Endodermal cell (in vitro differentiated cells): ENCODE measurements around the gene VMP1. TPM values are rescaled to one million over a fixed set of nuclear protein-coding genes. Genes with fewer than 3 reads are reported as not detected.

Experiments
- DNase-seq: peaks from one replicate; pipeline ENCODE4 v3.0.0-alpha.2; 2017
- H3K27ac ChIP-seq: 2 replicates; pipeline ENCODE4 v1.5.1; 2013; ENCODE audit warnings: mild to moderate bottlenecking, low read depth, low read length, moderate library complexity
- H3K27me3 ChIP-seq: 2 replicates; pipeline ENCODE4 v1.6.1; 2013; ENCODE audit warnings: mild to moderate bottlenecking, low read length, moderate library complexity; ENCODE audit not compliant: insufficient read depth, control insufficient read depth, poor library complexity, severe bottlenecking
- H3K36me3 ChIP-seq: 2 replicates; pipeline ENCODE4 v1.7.0; 2013; ENCODE audit warnings: mild to moderate bottlenecking, low read length, moderate library complexity; ENCODE audit not compliant: control insufficient read depth, insufficient read depth
- H3K4me1 ChIP-seq: one replicate; pipeline ENCODE4 v1.7.0; 2013; ENCODE audit warnings: low read length; ENCODE audit not compliant: control insufficient read depth, insufficient read depth
- H3K4me3 ChIP-seq: 2 replicates; pipeline ENCODE4 v1.5.1; 2013; ENCODE audit warnings: mild to moderate bottlenecking, low read length, moderate library complexity
- H3K9ac ChIP-seq: 2 replicates; pipeline ENCODE4 v1.6.1; 2013; ENCODE audit warnings: mild to moderate bottlenecking, low read length, moderate library complexity; ENCODE audit not compliant: poor library complexity, severe bottlenecking; ENCODE audit errors: extremely low read depth
- H3K9me3 ChIP-seq: 2 replicates; pipeline ENCODE4 v1.6.1; 2013; ENCODE audit warnings: mild to moderate bottlenecking, low read length, moderate library complexity; ENCODE audit not compliant: control insufficient read depth
- H3K27ac Mint-ChIP-seq: 2 replicates; pipeline ENCODE4 v1.8.0; 2020; ENCODE audit warnings: mixed read lengths
- H3K27me3 Mint-ChIP-seq: 2 replicates; pipeline ENCODE4 v1.8.0; 2021; ENCODE audit warnings: mild to moderate bottlenecking, mixed read lengths; ENCODE audit not compliant: insufficient read depth
- H3K36me3 Mint-ChIP-seq: 2 replicates; pipeline ENCODE4 v1.8.0; 2020; ENCODE audit warnings: low read depth, mixed read lengths
- H3K4me1 Mint-ChIP-seq: 2 replicates; pipeline ENCODE4 v1.8.0; 2020; ENCODE audit warnings: mixed read lengths
- H3K4me3 Mint-ChIP-seq: 2 replicates; pipeline ENCODE4 v1.8.0; 2020; ENCODE audit warnings: mild to moderate bottlenecking, moderate library complexity, mixed read lengths
- H3K9me3 Mint-ChIP-seq: 2 replicates; pipeline ENCODE4 v1.8.0; 2020; ENCODE audit warnings: mild to moderate bottlenecking, mixed read lengths
- CTCF ChIP-seq: fragments of 200-600 bp; sonication (generic); conservative IDR thresholded peaks from 2 replicates; pipeline ENCODE4 v1.5.0; 2021; ENCODE audit warnings: antibody characterized with exemption, mild to moderate bottlenecking
- WGBS, 2 experiments: methylation state at CpG; one replicate each; pipeline versions ENCODE4 v1.1.5 to v1.1.7; 2013; ENCODE audit warnings: missing lambda C conversion rate in 2 of 2, mixed read lengths in 1 of 2; ENCODE audit not compliant: insufficient coverage in 1 of 2, insufficient read length in 1 of 2; 5-methylcytosine and 5-hydroxymethylcytosine counted together
- total RNA-seq, 2 donors: library from RNA; stranded (reverse); fragmentation: NEBNext Ultra II Directional in 1 of 2; extraction: Animal tissue kit (Norgen Biotek cat#: 25700) in 1 of 2; gene quantifications; 2 replicates in 1 of 2; 3 replicates in 1 of 2; pipeline ENCODE4 v1.2.1, GENCODE V29; 2021

The VMP1 gene
- total RNA-seq, 2 donors from 2014 or later, result 67.9 to 69.9 TPM

- Histone ChIP-seq H3K4me1 (no peaks in the 10 kb centered on the region), H3K9me3 (peaks cover 4% of the 10 kb centered on the region), H3K9ac (no peak overlapping the region), H3K4me3 (no peak overlapping the region), H3K27ac (no peak overlapping the region), H3K36me3 (peaks cover 38% of the 10 kb centered on the region), H3K27me3 (no peaks in the 10 kb centered on the region)
- WGBS, 2 experiments, result 89 to 100% methylated on average over 1 of the region's 1 CpG
- H3K27ac Mint-ChIP-seq, result no peak overlapping the region
- no peaks in the 10 kb centered on the region for H3K9me3 Mint-ChIP-seq
- H3K4me1 Mint-ChIP-seq, result no peaks in the 10 kb centered on the region
- H3K27me3 Mint-ChIP-seq, result no peaks in the 10 kb centered on the region
- no peak overlapping the region for H3K4me3 Mint-ChIP-seq
- no peak for TF ChIP-seq CTCF
- H3K36me3 Mint-ChIP-seq, result peaks cover 41% of the 10 kb centered on the region
- no peak for DNase-seq
Observed at GRCh38 chr17:59776577-59776976, 69.1 kb downstream of the VMP1 start.

GRCh38 chr17:59777033-59777432, 69.6 kb downstream of the VMP1 start:
- Mint-ChIP-seq H3K36me3 (peaks cover 39% of the 10 kb centered on the region), H3K4me1 (no peaks in the 10 kb centered on the region), H3K4me3 (no peak overlapping the region), H3K9me3 (no peaks in the 10 kb centered on the region), H3K27ac (no peak overlapping the region), H3K27me3 (no peaks in the 10 kb centered on the region)
- Histone ChIP-seq H3K36me3 (peaks cover 38% of the 10 kb centered on the region), H3K27me3 (no peaks in the 10 kb centered on the region), H3K4me3 (no peak overlapping the region), H3K9me3 (peaks cover 4% of the 10 kb centered on the region), H3K4me1 (no peaks in the 10 kb centered on the region), H3K9ac (no peak overlapping the region), H3K27ac (no peak overlapping the region)
- TF ChIP-seq CTCF, result no peak
- DNase-seq, result no peak
- 94 to 100% methylated on average over 1 to 2 of the region's 3 CpGs for WGBS, 2 experiments

GRCh38 chr17:59778996-59779395, 71.5 kb downstream of the VMP1 start:
- H3K9me3 Mint-ChIP-seq, result no peaks in the 10 kb centered on the region
- H3K27ac ChIP-seq, result no peak overlapping the region

More at GRCh38 chr17:59778996-59779395, 71.5 kb downstream of the VMP1 start:
- no peak overlapping the region for H3K4me3 ChIP-seq
- no peak overlapping the region for H3K4me3 Mint-ChIP-seq
- H3K27me3 ChIP-seq, result no peaks in the 10 kb centered on the region
- H3K9me3 ChIP-seq, result peaks cover 4% of the 10 kb centered on the region
- WGBS, 2 experiments, result 96 to 97% methylated on average over 4 of the region's 4 CpGs
- H3K36me3 ChIP-seq, result peaks cover 29% of the 10 kb centered on the region
- no peaks in the 10 kb centered on the region for H3K27me3 Mint-ChIP-seq
- peak overlapping the region; percentile 8 for H3K27ac Mint-ChIP-seq
- DNase-seq, result no peak
- peaks cover 3% of the 10 kb centered on the region for H3K4me1 ChIP-seq
- no peak overlapping the region for H3K9ac ChIP-seq
- peaks cover 9% of the 10 kb centered on the region for H3K4me1 Mint-ChIP-seq
- TF ChIP-seq CTCF, result no peak
- H3K36me3 Mint-ChIP-seq, result peaks cover 32% of the 10 kb centered on the region
